Common myeloid progenitor, CD34-positive (primary cell): ENCODE measurements around the gene CACNA1B.

ENCODE experiments used
- CTCF ChIA-PET: fragments of 350-600 bp; sonication (Branson Sonifier 250); formaldehyde crosslinking; loops from one replicate; lab custom pipeline; 2021; ENCODE audit warnings: antibody characterized with exemption; lab: Charles Lee
- POLR2A ChIA-PET: fragments of 350-600 bp; sonication (Branson Sonifier 250); formaldehyde crosslinking; loops from one replicate; lab custom pipeline; 2021; ENCODE audit warnings: antibody characterized with exemption; lab: Charles Lee
- DNase-seq, 3 donors: peaks; one replicate each; pipeline versions ENCODE4 v3.0.0 to v3.0.0-alpha.2; 2013
- H3K27ac ChIP-seq, 2 experiments: 1 replicate in 1 of 2; 2 replicates in 1 of 2; pipeline ENCODE4 v1.7.0; 2013; ENCODE audit warnings: inconsistent platforms in 2 of 2, low read length in 2 of 2, mild to moderate bottlenecking in 2 of 2, low read depth in 1 of 2, moderate library complexity in 1 of 2; ENCODE audit not compliant: severe bottlenecking in 2 of 2, insufficient read depth in 1 of 2, poor library complexity in 1 of 2
- H3K27me3 ChIP-seq, 5 experiments: replicated peaks in 2 of 5; 1 replicate in 3 of 5; 2 replicates in 2 of 5; pipeline versions ENCODE4 v1.6.1 to v1.7.0; 2013; ENCODE audit warnings: low read length in 4 of 5, mild to moderate bottlenecking in 2 of 5, moderate library complexity in 2 of 5, inconsistent platforms in 1 of 5; ENCODE audit not compliant: insufficient read depth in 5 of 5, control insufficient read depth in 4 of 5
- H3K36me3 ChIP-seq, 4 experiments: 1 replicate in 2 of 4; 2 replicates in 2 of 4; pipeline versions ENCODE4 v1.6.1 to v1.7.0; 2013; ENCODE audit warnings: low read length in 3 of 4, control low read depth in 1 of 4, mild to moderate bottlenecking in 1 of 4; ENCODE audit not compliant: control insufficient read depth in 4 of 4, insufficient read depth in 4 of 4
- H3K4me1 ChIP-seq, 4 experiments: 1 replicate in 3 of 4; 2 replicates in 1 of 4; pipeline versions ENCODE4 v1.6.1 to v1.7.1; 2013; ENCODE audit warnings: low read length in 3 of 4, mild to moderate bottlenecking in 3 of 4, control low read depth in 1 of 4, inconsistent platforms in 1 of 4, moderate library complexity in 1 of 4; ENCODE audit not compliant: control insufficient read depth in 4 of 4, insufficient read depth in 4 of 4; ENCODE audit errors: control extremely low read depth in 1 of 4
- H3K4me3 ChIP-seq, 7 experiments: 1 replicate in 4 of 7; 2 replicates in 3 of 7; pipeline versions ENCODE4 v1.5.1 to v1.7.0; 2013; ENCODE audit warnings: mild to moderate bottlenecking in 7 of 7, low read length in 6 of 7, moderate library complexity in 6 of 7, inconsistent platforms in 2 of 7, low read depth in 2 of 7, control low read depth in 1 of 7; ENCODE audit not compliant: insufficient read depth in 4 of 7, control insufficient read depth in 1 of 7; ENCODE audit errors: extremely low read depth in 1 of 7
- H3K9me3 ChIP-seq, 5 experiments: 1 replicate in 4 of 5; 2 replicates in 1 of 5; pipeline versions ENCODE4 v1.6.1 to v1.7.1; 2013; ENCODE audit warnings: low read length in 4 of 5, mild to moderate bottlenecking in 2 of 5, inconsistent platforms in 1 of 5, low read depth in 1 of 5, moderate library complexity in 1 of 5; ENCODE audit not compliant: control insufficient read depth in 4 of 5, insufficient read depth in 2 of 5; ENCODE audit errors: control extremely low read depth in 1 of 5
- WGBS: methylation state at CpG from one replicate; pipeline ENCODE4 v1.1.5; 2013; ENCODE audit not compliant: insufficient coverage; 5-methylcytosine and 5-hydroxymethylcytosine counted together

Gene CACNA1B

GRCh38 chr9:137833721-137834613 is 43.6 kb upstream of the CACNA1B start:
- Histone ChIP-seq H3K4me1 (no peaks in the 10 kb centered on the region), H3K4me3 (no peak overlapping the region), H3K9me3 (peaks cover 0 to 4% (median 0%) of the 10 kb centered on the region in 5 experiments), H3K27ac (no peak overlapping the region), H3K27me3 (no peaks in the 10 kb centered on the region), H3K36me3 (peaks cover 0 to 78% (median 60%) of the 10 kb centered on the region in 4 experiments)
- DNase-seq, result no peak
- CTCF ChIA-PET, result no interaction called here
- POLR2A ChIA-PET, result no interaction called here
- 97% methylated on average over 69 of the region's 73 CpGs for WGBS

- Histone ChIP-seq H3K36me3 (peaks cover 0 to 74% (median 54%) of the 10 kb centered on the region in 4 experiments), H3K27me3 (no peaks in the 10 kb centered on the region), H3K9me3 (peaks cover 0 to 4% (median 0%) of the 10 kb centered on the region in 5 experiments), H3K4me3 (no peak overlapping the region), H3K27ac (no peak overlapping the region), H3K4me1 (no peaks in the 10 kb centered on the region)
- CTCF ChIA-PET, result no interaction called here
- DNase-seq, result no peak
- WGBS, result 98% methylated on average over 60 of the region's 66 CpGs
- POLR2A ChIA-PET, result no interaction called here
Observed at GRCh38 chr9:137834846-137835546, 42.6 kb upstream of the CACNA1B start.

- WGBS, result 99% methylated on average over 20 of the region's 28 CpGs
- ChIA-PET CTCF (no interaction called here), POLR2A (no interaction called here)
- Histone ChIP-seq H3K9me3 (peaks cover 0 to 7% (median 0%) of the 10 kb centered on the region in 5 experiments), H3K36me3 (peaks cover 0 to 65% (median 45%) of the 10 kb centered on the region in 4 experiments), H3K4me3 (no peak overlapping the region), H3K27me3 (no peaks in the 10 kb centered on the region), H3K4me1 (no peaks in the 10 kb centered on the region), H3K27ac (no peak overlapping the region)
- no peak for DNase-seq
Observed at GRCh38 chr9:137836151-137836830, 41.3 kb upstream of the CACNA1B start.

- ChIA-PET POLR2A (no interaction called here), CTCF (no interaction called here)
- no peaks in the 10 kb centered on the region for H3K27me3 ChIP-seq
- WGBS, result 90% methylated on average over 12 of the region's 12 CpGs
- no peak overlapping the region for H3K27ac ChIP-seq
- no peaks in the 10 kb centered on the region for H3K4me1 ChIP-seq
- H3K4me3 ChIP-seq, result no peak overlapping the region
- peaks cover 0 to 60% (median 40%) of the 10 kb centered on the region in 4 experiments for H3K36me3 ChIP-seq
- no peak for DNase-seq
- peaks cover 0 to 7% (median 0%) of the 10 kb centered on the region in 5 experiments for H3K9me3 ChIP-seq
Observed at GRCh38 chr9:137836831-137837241, 40.7 kb upstream of the CACNA1B start.

GRCh38 chr9:137837345-137838278 is 40.0 kb upstream of the CACNA1B start:
- WGBS, result 96% methylated on average over 15 of the region's 20 CpGs

GRCh38 chr9:137838576-137838975 is 39.0 kb upstream of the CACNA1B start:
- no peaks in the 10 kb centered on the region for H3K4me1 ChIP-seq
- 96% methylated on average over 9 of the region's 10 CpGs for whole genome bisulfite sequencing
- H3K4me3 ChIP-seq, result no peak overlapping the region
- DNase-seq, result no peak
- H3K27me3 ChIP-seq, result no peaks in the 10 kb centered on the region
- POLR2A ChIA-PET, result no interaction called here
- H3K27ac ChIP-seq, result no peak overlapping the region
- H3K36me3 ChIP-seq, result peaks cover 0 to 43% (median 25%) of the 10 kb centered on the region in 4 experiments
- peaks cover 0 to 7% (median 0%) of the 10 kb centered on the region in 5 experiments for H3K9me3 ChIP-seq
- CTCF ChIA-PET, result no interaction called here

More at GRCh38 chr9:137837345-137838278, 40.0 kb upstream of the CACNA1B start:
- Histone ChIP-seq H3K27me3 (no peaks in the 10 kb centered on the region), H3K36me3 (peaks cover 0 to 52% (median 34%) of the 10 kb centered on the region in 4 experiments), H3K4me3 (no peak overlapping the region), H3K9me3 (peaks cover 0 to 7% (median 0%) of the 10 kb centered on the region in 5 experiments), H3K27ac (no peak overlapping the region), H3K4me1 (no peaks in the 10 kb centered on the region)
- ChIA-PET POLR2A (no interaction called here), CTCF (no interaction called here)
- DNase-seq, result no peak
